CD14-positive monocyte (primary cell): ENCODE data around the gene PSMD3. TPM values are rescaled to one million over a fixed set of nuclear protein-coding genes. Genes with fewer than 3 reads are reported as not detected.

Experiments used
- DNase-seq, 3 donors: peaks; one replicate each; pipeline ENCODE4 v3.0.0-alpha.2; 2011 to 2022
- H2AFZ ChIP-seq: 2 replicates; pipeline ENCODE4 v1.6.0; 2012; ENCODE audit warnings: mild to moderate bottlenecking, low read depth, low read length, inconsistent platforms; ENCODE audit not compliant: insufficient read depth, poor library complexity, severe bottlenecking
- H3K27ac ChIP-seq, 2 donors: 1 replicate in 1 of 2; 2 replicates in 1 of 2; pipeline ENCODE4 v1.5.1; 2012 to 2013; ENCODE audit warnings: low read length in 2 of 2, control low read depth in 1 of 2, inconsistent platforms in 1 of 2, low read depth in 1 of 2, mild to moderate bottlenecking in 1 of 2
- H3K27me3 ChIP-seq, 2 donors: one replicate each; pipeline versions ENCODE4 v1.6.0 to v1.6.1; 2011 to 2013; ENCODE audit warnings: low read length in 2 of 2; ENCODE audit not compliant: control insufficient read depth in 2 of 2, insufficient read depth in 2 of 2
- H3K36me3 ChIP-seq, 2 donors: replicated peaks in 1 of 2; 1 replicate in 1 of 2; 2 replicates in 1 of 2; pipeline versions ENCODE4 v1.5.1 to v1.6.1; 2012 to 2013; ENCODE audit warnings: low read length in 2 of 2, control low read depth in 1 of 2, inconsistent platforms in 1 of 2, mild to moderate bottlenecking in 1 of 2; ENCODE audit not compliant: insufficient read depth in 2 of 2, control insufficient read depth in 1 of 2
- H3K4me1 ChIP-seq, 2 donors: 1 replicate in 1 of 2; 2 replicates in 1 of 2; pipeline versions ENCODE4 v1.5.1 to v1.6.1; 2012 to 2013; ENCODE audit warnings: low read length in 2 of 2, control low read depth in 1 of 2, inconsistent platforms in 1 of 2, mild to moderate bottlenecking in 1 of 2, moderate library complexity in 1 of 2; ENCODE audit not compliant: insufficient read depth in 2 of 2, control insufficient read depth in 1 of 2
- H3K4me2 ChIP-seq: replicated peaks from 2 replicates; pipeline ENCODE3; 2012; ENCODE audit warnings: low read length, moderate library complexity, mild to moderate bottlenecking; ENCODE audit not compliant: poor library complexity, severe bottlenecking; ENCODE audit errors: extremely low read depth
- H3K4me3 ChIP-seq, 3 experiments: fragments of 200-600 bp in 1 of 3; sonication (generic) in 1 of 3; replicated peaks in 1 of 3; 1 replicate in 2 of 3; 2 replicates in 1 of 3; pipeline ENCODE4 v1.5.1; 2011 to 2013; ENCODE audit warnings: low read length in 3 of 3, mild to moderate bottlenecking in 3 of 3, control low read depth in 2 of 3, low read depth in 2 of 3, inconsistent platforms in 1 of 3, moderate library complexity in 1 of 3
- H3K79me2 ChIP-seq: 2 replicates; pipeline ENCODE4 v1.6.0; 2012; ENCODE audit warnings: mild to moderate bottlenecking, control low read depth, inconsistent platforms, low read length, moderate library complexity; ENCODE audit not compliant: insufficient read depth
- H3K9ac ChIP-seq: 2 replicates; pipeline ENCODE4 v1.6.0; 2017; ENCODE audit warnings: low read length, mild to moderate bottlenecking; ENCODE audit not compliant: insufficient read depth, poor library complexity, severe bottlenecking
- H3K9me3 ChIP-seq, 2 donors: replicated peaks in 1 of 2; 1 replicate in 1 of 2; 2 replicates in 1 of 2; pipeline versions ENCODE4 v1.5.1 to v1.6.1; 2012 to 2013; ENCODE audit warnings: low read length in 2 of 2, control low read depth in 1 of 2; ENCODE audit not compliant: control insufficient read depth in 1 of 2, insufficient read depth in 1 of 2
- H4K20me1 ChIP-seq: 2 replicates; pipeline ENCODE4 v1.6.0; 2012; ENCODE audit warnings: mild to moderate bottlenecking, low read length, control low read depth, moderate library complexity; ENCODE audit not compliant: insufficient read depth
- H3K27ac Mint-ChIP-seq, 7 donors: one replicate each; pipeline ENCODE4 v1.8.0; 2020; ENCODE audit warnings: mild to moderate bottlenecking in 7 of 7, mixed read lengths in 7 of 7, moderate library complexity in 6 of 7, inconsistent platforms in 2 of 7
- H3K27me3 Mint-ChIP-seq, 3 donors: one replicate each; pipeline ENCODE4 v1.8.0; 2021 to 2022; ENCODE audit warnings: low read depth in 3 of 3, mild to moderate bottlenecking in 3 of 3, mixed read lengths in 3 of 3, moderate library complexity in 3 of 3, inconsistent platforms in 1 of 3
- H3K36me3 Mint-ChIP-seq, 2 donors: one replicate each; pipeline ENCODE4 v1.8.0; 2020; ENCODE audit warnings: mixed read lengths in 2 of 2, inconsistent platforms in 1 of 2, mild to moderate bottlenecking in 1 of 2
- H3K4me1 Mint-ChIP-seq: one replicate; pipeline ENCODE4 v1.8.0; 2020; ENCODE audit warnings: mild to moderate bottlenecking, mixed read lengths
- H3K4me3 Mint-ChIP-seq, 2 donors: one replicate each; pipeline ENCODE4 v1.8.0; 2020; ENCODE audit warnings: mild to moderate bottlenecking in 2 of 2, mixed read lengths in 2 of 2, moderate library complexity in 1 of 2
- H3K9me3 Mint-ChIP-seq, 7 donors: one replicate each; pipeline ENCODE4 v1.8.0; 2020 to 2022; ENCODE audit warnings: mixed read lengths in 7 of 7, mild to moderate bottlenecking in 6 of 7, moderate library complexity in 6 of 7, inconsistent platforms in 2 of 7
- WGBS: methylation state at CpG from one replicate; pipeline ENCODE4 v1.1.5; 2013; ENCODE audit warnings: missing lambda C conversion rate; ENCODE audit not compliant: insufficient coverage; 5-methylcytosine and 5-hydroxymethylcytosine counted together
- intact Hi-C, 2 donors: fragments of 100-400 bp; cut with micrococcal nuclease; formaldehyde crosslinking; loops; one replicate each; pipeline versions ENCODE4 v1.15.0 to v1.15.1; 2023
- polyA plus RNA-seq, 3 donors: library from polyadenylated mRNA; depleted of rRNA in 1 of 3; unstranded in 2 of 3; stranded (reverse) in 1 of 3; fragments of 300-500 nt in 2 of 3; fragments of >200 nt in 1 of 3; fragmentation: Illumina TruSeq in 2 of 3; gene quantifications; 1 replicate in 2 of 3; 2 replicates in 1 of 3; pipeline ENCODE4 v1.2.3, GENCODE V29; 2012 to 2021
- TF ChIP-seq, protein P1 (sequence below): fragments of 200-600 bp; IDR thresholded peaks from one replicate; pipeline ENCODE4 v1.8.0; 2022; ENCODE audit warnings: antibody characterized with exemption, mild to moderate bottlenecking

The PSMD3 gene
- polyA plus RNA-seq, 3 donors, result 48.4 to 63.2 (median 48.8) TPM

DNA sequence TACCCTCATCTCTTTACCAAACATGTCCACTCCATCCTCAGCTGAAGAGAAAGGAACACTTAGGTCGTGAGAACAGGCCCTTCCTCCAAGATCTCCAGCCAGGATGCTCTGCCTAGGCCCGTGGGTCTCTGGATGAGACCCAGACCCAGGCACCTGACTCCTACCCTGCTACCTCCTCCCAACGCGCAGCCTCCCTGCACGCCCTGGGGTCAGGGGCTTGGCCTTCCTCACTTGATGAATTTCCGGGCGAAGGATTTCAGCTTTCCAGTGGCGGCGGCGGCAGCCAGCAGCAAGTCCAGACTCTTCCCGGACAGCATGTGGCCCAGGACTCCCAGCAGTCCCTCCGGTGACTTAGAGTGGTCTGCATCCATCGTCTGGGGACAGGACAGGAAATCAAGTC, 48.0 kb downstream of the PSMD3 start:
- Mint-ChIP-seq H3K9me3 (no peaks in the 10 kb centered on the region), H3K4me1 (no peaks in the 10 kb centered on the region), H3K27ac (peak overlapping the region in 1 of 7 donors; percentile 62), H3K36me3 (peaks cover 72 to 82% of the 10 kb centered on the region in 2 donors), H3K4me3 (no peak overlapping the region), H3K27me3 (no peaks in the 10 kb centered on the region)
- no peak overlapping the region for H3K9ac ChIP-seq
- no peaks in the 10 kb centered on the region for H3K27me3 ChIP-seq
- H3K9me3 ChIP-seq, result no peaks in the 10 kb centered on the region
- TF ChIP-seq, protein P1, sequence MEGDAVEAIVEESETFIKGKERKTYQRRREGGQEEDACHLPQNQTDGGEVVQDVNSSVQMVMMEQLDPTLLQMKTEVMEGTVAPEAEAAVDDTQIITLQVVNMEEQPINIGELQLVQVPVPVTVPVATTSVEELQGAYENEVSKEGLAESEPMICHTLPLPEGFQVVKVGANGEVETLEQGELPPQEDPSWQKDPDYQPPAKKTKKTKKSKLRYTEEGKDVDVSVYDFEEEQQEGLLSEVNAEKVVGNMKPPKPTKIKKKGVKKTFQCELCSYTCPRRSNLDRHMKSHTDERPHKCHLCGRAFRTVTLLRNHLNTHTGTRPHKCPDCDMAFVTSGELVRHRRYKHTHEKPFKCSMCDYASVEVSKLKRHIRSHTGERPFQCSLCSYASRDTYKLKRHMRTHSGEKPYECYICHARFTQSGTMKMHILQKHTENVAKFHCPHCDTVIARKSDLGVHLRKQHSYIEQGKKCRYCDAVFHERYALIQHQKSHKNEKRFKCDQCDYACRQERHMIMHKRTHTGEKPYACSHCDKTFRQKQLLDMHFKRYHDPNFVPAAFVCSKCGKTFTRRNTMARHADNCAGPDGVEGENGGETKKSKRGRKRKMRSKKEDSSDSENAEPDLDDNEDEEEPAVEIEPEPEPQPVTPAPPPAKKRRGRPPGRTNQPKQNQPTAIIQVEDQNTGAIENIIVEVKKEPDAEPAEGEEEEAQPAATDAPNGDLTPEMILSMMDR, result no peak
- 96% methylated on average over 13 of the region's 13 CpGs for WGBS
- H3K79me2 ChIP-seq, result no peaks in the 10 kb centered on the region
- DNase-seq, result no peak
- H3K27ac ChIP-seq, result no peak overlapping the region
- intact Hi-C loops, result no loop called here
- H4K20me1 ChIP-seq, result no peaks in the 10 kb centered on the region
- H3K4me2 ChIP-seq, result no peak overlapping the region
- H3K36me3 ChIP-seq, result peaks cover 75 to 94% of the 10 kb centered on the region in 2 donors
- H3K4me1 ChIP-seq, result no peaks in the 10 kb centered on the region
- H3K4me3 ChIP-seq, result no peak overlapping the region
- H2AFZ ChIP-seq, result no peak overlapping the region

DNA sequence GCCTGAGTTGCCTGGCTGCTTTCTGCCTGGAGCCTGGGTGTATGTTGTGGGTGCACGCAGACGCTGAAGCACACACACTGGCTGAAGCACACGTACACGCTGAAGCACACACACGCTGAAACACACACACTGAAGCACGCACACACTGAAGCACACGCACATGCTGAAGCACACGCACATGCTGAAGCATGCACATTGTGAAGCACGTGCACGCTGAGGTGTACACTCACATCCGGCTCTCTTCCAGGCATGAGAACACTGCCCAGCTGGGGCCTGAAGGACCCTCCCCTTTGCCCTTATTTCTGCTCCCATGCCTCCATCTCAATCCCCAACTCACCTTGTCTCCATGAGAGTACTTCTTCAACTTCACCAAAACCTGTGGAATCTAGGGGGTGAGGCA, 51.1 kb downstream of the PSMD3 start:
- no peak overlapping the region for H3K27ac ChIP-seq
- no peaks in the 10 kb centered on the region for H3K27me3 ChIP-seq
- H3K36me3 ChIP-seq, result peaks cover 68 to 88% of the 10 kb centered on the region in 2 donors
- Mint-ChIP-seq H3K4me1 (peaks cover 4% of the 10 kb centered on the region), H3K27me3 (no peaks in the 10 kb centered on the region), H3K27ac (peak overlapping the region in 1 of 7 donors; percentile 54), H3K4me3 (no peak overlapping the region), H3K36me3 (peaks cover 70 to 82% of the 10 kb centered on the region in 2 donors), H3K9me3 (no peaks in the 10 kb centered on the region)
- H3K79me2 ChIP-seq, result no peaks in the 10 kb centered on the region
- no peak overlapping the region for H3K9ac ChIP-seq
- H3K4me1 ChIP-seq, result no peaks in the 10 kb centered on the region
- H3K9me3 ChIP-seq, result no peaks in the 10 kb centered on the region
- no peak for DNase-seq
- H3K4me2 ChIP-seq, result no peak overlapping the region
- TF ChIP-seq, protein P1, result no peak
- H2AFZ ChIP-seq, result no peak overlapping the region
- intact Hi-C loops, result no loop called here
- over 99% methylated on average over 11 of the region's 11 CpGs for WGBS
- H4K20me1 ChIP-seq, result no peaks in the 10 kb centered on the region
- H3K4me3 ChIP-seq, result no peak overlapping the region
